Activated CD4-positive, alpha-beta T cell treated with anti-CD3 and anti-CD28 coated beads for 24 hours (primary cell): Measurements from ENCODE around the gene TMEM9.
"Not testable (repeated sequence)": the region's sequence is repeated elsewhere in the genome, so short reads cannot be mapped to it uniquely, and the experiment has no call there.

Source experiments
- DNase-seq, 2 donors: peaks; one replicate each; pipeline ENCODE4 v3.0.0-alpha.2; 2020; ENCODE audit warnings: low read depth in 2 of 2

Gene TMEM9

GRCh38 chr1:201173736-201174135 lies 19.5 kb upstream of the TMEM9 start:
- DNase-seq, result no peak

GRCh38 chr1:201172999-201173610 lies 18.8 kb upstream of the TMEM9 start:
- no peak for DNase-seq

- no peak for DNase-seq
Observed at GRCh38 chr1:201172326-201172725, 18.1 kb upstream of the TMEM9 start.

- DNase-seq, result peak; percentile 35 to 41
Observed at GRCh38 chr1:201171063-201172036, 17.1 kb upstream of the TMEM9 start.

GRCh38 chr1:201170533-201171062 lies 16.3 kb upstream of the TMEM9 start:
- DNase-seq, result peak; percentile 52 to 67

- no peak for DNase-seq
Observed at GRCh38 chr1:201169971-201170532, 15.8 kb upstream of the TMEM9 start.

- DNase-seq, result no peak
Observed at GRCh38 chr1:201169203-201169602, 14.9 kb upstream of the TMEM9 start.

- DNase-seq, result no peak
Observed at GRCh38 chr1:201167041-201167991, 13.0 kb upstream of the TMEM9 start.

GRCh38 chr1:201164645-201165044 lies 10.4 kb upstream of the TMEM9 start:
- DNase-seq, result no peak

- DNase-seq, result no peak
Observed at GRCh38 chr1:201163707-201164106, 9.4 kb upstream of the TMEM9 start.

- not testable (repeated sequence) for DNase-seq
Observed at GRCh38 chr1:201163036-201163435, 8.8 kb upstream of the TMEM9 start.

GRCh38 chr1:201157949-201158348 lies 3.7 kb upstream of the TMEM9 start:
- DNase-seq, result no peak

- DNase-seq, result no peak
Observed at GRCh38 chr1:201156819-201157218, 2.5 kb upstream of the TMEM9 start.

GRCh38 chr1:201156346-201156745 lies 2.1 kb upstream of the TMEM9 start:
- no peak for DNase-seq

- no peak for DNase-seq
Observed at GRCh38 chr1:201155354-201155753, 1.1 kb upstream of the TMEM9 start.

- DNase-seq, result no peak
Observed at GRCh38 chr1:201153474-201154388, 543 bp downstream of the TMEM9 start.

- DNase-seq, result no peak
Observed at GRCh38 chr1:201149400-201149799, 4.9 kb downstream of the TMEM9 start.

GRCh38 chr1:201147396-201148015 lies 6.8 kb downstream of the TMEM9 start:
- DNase-seq, result no peak

- no peak for DNase-seq
Observed at GRCh38 chr1:201146626-201147390, 7.5 kb downstream of the TMEM9 start.
